ES-I3 (cell line): ENCODE results near the gene MRPS22.

Experiments used
- H3K36me3 ChIP-seq: 2 replicates; pipeline ENCODE4 v1.6.1; 2013; ENCODE audit warnings: mild to moderate bottlenecking, low read length, control low read depth, moderate library complexity; ENCODE audit not compliant: insufficient read depth
- H3K4me1 ChIP-seq: 2 replicates; pipeline ENCODE4 v1.6.1; 2013; ENCODE audit warnings: mild to moderate bottlenecking, control low read depth, low read length; ENCODE audit not compliant: insufficient read depth
- H3K9ac ChIP-seq: 2 replicates; pipeline ENCODE4 v1.6.1; 2013; ENCODE audit warnings: low read depth, mild to moderate bottlenecking, low read length, moderate library complexity
- H3K9me3 ChIP-seq: 2 replicates; pipeline ENCODE4 v1.6.1; 2013; ENCODE audit warnings: mild to moderate bottlenecking, low read length, moderate library complexity; ENCODE audit not compliant: control insufficient read depth, insufficient read depth

Gene MRPS22

GRCh38 chr3:139338405-139338804 is 5.4 kb upstream of the MRPS22 start:
- H3K9me3 ChIP-seq: no peaks in the 10 kb centered on the region
- no peaks in the 10 kb centered on the region for H3K4me1 ChIP-seq
- no peaks in the 10 kb centered on the region for H3K36me3 ChIP-seq
- H3K9ac ChIP-seq: no peak overlapping the region

- no peaks in the 10 kb centered on the region for H3K9me3 ChIP-seq
- H3K9ac ChIP-seq: no peak overlapping the region
- H3K36me3 ChIP-seq: no peaks in the 10 kb centered on the region
- no peaks in the 10 kb centered on the region for H3K4me1 ChIP-seq
These were observed 4.5 kb upstream of the MRPS22 start for GRCh38 chr3:139339219-139339906.

- H3K9ac ChIP-seq: no peak overlapping the region
- no peaks in the 10 kb centered on the region for H3K36me3 ChIP-seq
- peaks cover 3% of the 10 kb centered on the region for H3K4me1 ChIP-seq
- no peaks in the 10 kb centered on the region for H3K9me3 ChIP-seq
These were observed 3.0 kb upstream of the MRPS22 start for GRCh38 chr3:139340784-139341183.

- H3K9ac ChIP-seq: no peak overlapping the region
These were observed 1.8 kb upstream of the MRPS22 start for GRCh38 chr3:139342054-139342453.

GRCh38 chr3:139346771-139347170 is 3.0 kb downstream of the MRPS22 start:
- peaks cover 3% of the 10 kb centered on the region for H3K36me3 ChIP-seq
- H3K9ac ChIP-seq: no peak overlapping the region
- no peaks in the 10 kb centered on the region for H3K9me3 ChIP-seq
- peaks cover 3% of the 10 kb centered on the region for H3K4me1 ChIP-seq

More at GRCh38 chr3:139342054-139342453, 1.8 kb upstream of the MRPS22 start:
- no peaks in the 10 kb centered on the region for H3K36me3 ChIP-seq
- H3K9me3 ChIP-seq: no peaks in the 10 kb centered on the region
- peaks cover 3% of the 10 kb centered on the region for H3K4me1 ChIP-seq

- H3K9me3 ChIP-seq: no peaks in the 10 kb centered on the region
- peaks cover 23% of the 10 kb centered on the region for H3K36me3 ChIP-seq
- H3K9ac ChIP-seq: no peak overlapping the region
- H3K4me1 ChIP-seq: no peaks in the 10 kb centered on the region
These were observed 10.2 kb downstream of the MRPS22 start for GRCh38 chr3:139353920-139354556.

- Histone ChIP-seq H3K4me1 (no peaks in the 10 kb centered on the region), H3K9ac (no peak overlapping the region), H3K9me3 (no peaks in the 10 kb centered on the region), H3K36me3 (peaks cover 20% of the 10 kb centered on the region)
These were observed 10.8 kb downstream of the MRPS22 start for GRCh38 chr3:139354661-139355060.

GRCh38 chr3:139355476-139355875 is 11.7 kb downstream of the MRPS22 start:
- H3K9ac ChIP-seq: no peak overlapping the region
- no peaks in the 10 kb centered on the region for H3K4me1 ChIP-seq
- H3K9me3 ChIP-seq: no peaks in the 10 kb centered on the region
- H3K36me3 ChIP-seq: peaks cover 20% of the 10 kb centered on the region

GRCh38 chr3:139355891-139356290 is 12.1 kb downstream of the MRPS22 start:
- no peak overlapping the region for H3K9ac ChIP-seq
- peaks cover 20% of the 10 kb centered on the region for H3K36me3 ChIP-seq
- H3K9me3 ChIP-seq: no peaks in the 10 kb centered on the region
- H3K4me1 ChIP-seq: no peaks in the 10 kb centered on the region

- no peak overlapping the region for H3K9ac ChIP-seq
These were observed 14.1 kb downstream of the MRPS22 start for GRCh38 chr3:139357899-139358298.

GRCh38 chr3:139358841-139359562 is 15.2 kb downstream of the MRPS22 start:
- Histone ChIP-seq H3K9me3 (no peaks in the 10 kb centered on the region), H3K9ac (no peak overlapping the region), H3K4me1 (no peaks in the 10 kb centered on the region), H3K36me3 (peaks cover 20% of the 10 kb centered on the region)

More at GRCh38 chr3:139357899-139358298, 14.1 kb downstream of the MRPS22 start:
- H3K36me3 ChIP-seq: peaks cover 20% of the 10 kb centered on the region
- no peaks in the 10 kb centered on the region for H3K4me1 ChIP-seq
- H3K9me3 ChIP-seq: no peaks in the 10 kb centered on the region

- no peaks in the 10 kb centered on the region for H3K4me1 ChIP-seq
- H3K9me3 ChIP-seq: no peaks in the 10 kb centered on the region
- no peak overlapping the region for H3K9ac ChIP-seq
- peaks cover 15% of the 10 kb centered on the region for H3K36me3 ChIP-seq
These were observed 17.5 kb downstream of the MRPS22 start for GRCh38 chr3:139361276-139361675.

- Histone ChIP-seq H3K9ac (no peak overlapping the region), H3K9me3 (no peaks in the 10 kb centered on the region), H3K36me3 (peaks cover 25% of the 10 kb centered on the region), H3K4me1 (no peaks in the 10 kb centered on the region)
These were observed 20.7 kb downstream of the MRPS22 start for GRCh38 chr3:139364549-139364948.

- Histone ChIP-seq H3K9me3 (no peaks in the 10 kb centered on the region), H3K36me3 (peaks cover 39% of the 10 kb centered on the region), H3K4me1 (no peaks in the 10 kb centered on the region), H3K9ac (no peak overlapping the region)
These were observed 30.3 kb downstream of the MRPS22 start for GRCh38 chr3:139374099-139374498.

- Histone ChIP-seq H3K9ac (no peak overlapping the region), H3K4me1 (no peaks in the 10 kb centered on the region), H3K36me3 (peaks cover 25% of the 10 kb centered on the region), H3K9me3 (no peaks in the 10 kb centered on the region)
These were observed 33.6 kb downstream of the MRPS22 start for GRCh38 chr3:139377378-139377777.
